NCI-H187 (cell line): ENCODE results near the gene CPNE5.
"Not testable (repeated sequence)": the region's sequence is repeated elsewhere in the genome, so short reads cannot be mapped to it uniquely, and the experiment has no call there.

Experiments used
- DNase-seq, 2 experiments: peaks; one replicate each; lab custom pipeline; 2025; lab: John Stamatoyannopoulos, UW

CPNE5 gene

GRCh38 chr6:36723992-36724391 is 115.3 kb downstream of the CPNE5 start:
- not testable (repeated sequence) for DNase-seq

GRCh38 chr6:36722879-36723278 is 116.4 kb downstream of the CPNE5 start:
- no peak for DNase-seq

DNA sequence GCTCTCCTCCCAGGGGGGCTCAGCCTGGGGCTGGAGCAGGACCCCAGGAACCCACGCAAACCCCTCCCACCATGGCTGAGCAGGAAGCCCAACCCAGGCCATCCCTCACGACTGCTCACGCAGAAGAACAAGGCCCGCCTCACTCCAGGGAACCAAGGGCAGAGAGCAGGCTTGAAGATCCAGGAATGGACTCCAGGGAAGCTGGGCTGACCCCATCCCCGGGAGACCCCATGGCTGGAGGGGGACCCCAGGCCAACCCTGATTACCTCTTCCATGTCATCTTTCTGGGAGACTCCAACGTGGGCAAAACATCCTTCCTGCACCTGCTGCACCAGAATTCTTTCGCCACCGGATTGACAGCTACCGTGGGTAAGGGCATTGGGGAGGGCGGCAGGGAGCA is 116.9 kb downstream of the CPNE5 start:
- no peak for DNase-seq

DNA sequence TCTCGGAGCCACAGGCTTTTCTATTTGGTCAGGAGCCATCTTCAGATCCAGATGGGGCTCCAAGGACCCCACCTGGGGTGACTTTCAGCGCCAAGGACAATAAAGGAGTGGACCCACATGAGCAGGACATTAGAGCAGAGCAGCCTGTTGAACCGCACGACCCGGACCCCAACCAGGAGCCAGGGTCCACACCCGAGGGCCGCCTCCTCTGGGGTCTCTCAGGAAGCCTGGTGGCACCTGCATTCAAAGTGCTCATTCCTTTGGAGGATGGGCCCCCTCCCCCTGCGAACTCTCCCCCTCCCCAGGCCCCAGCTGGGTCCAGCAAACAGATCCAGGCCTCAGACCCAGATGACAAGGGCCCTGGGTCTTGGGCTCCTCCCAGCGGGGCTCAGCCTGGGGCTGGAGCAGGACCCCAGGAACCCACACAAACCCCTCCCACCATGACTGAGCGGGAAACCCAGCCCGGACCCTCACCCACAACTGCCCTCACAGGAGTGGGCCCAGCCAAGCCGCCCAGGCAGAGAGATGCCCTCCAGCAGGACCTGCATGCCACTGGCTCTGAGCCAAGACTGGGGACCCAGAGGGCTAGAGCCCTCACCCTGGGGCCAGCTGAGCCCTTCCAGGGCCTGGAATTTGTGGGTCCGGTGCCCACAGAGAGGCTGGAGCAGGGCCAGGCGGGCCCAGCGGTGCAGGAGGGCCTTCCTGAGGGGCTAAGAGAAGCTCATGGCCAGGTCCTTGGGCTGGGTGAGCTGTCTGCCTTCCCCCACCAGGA is 117.7 kb downstream of the CPNE5 start:
- no peak for DNase-seq

DNA sequence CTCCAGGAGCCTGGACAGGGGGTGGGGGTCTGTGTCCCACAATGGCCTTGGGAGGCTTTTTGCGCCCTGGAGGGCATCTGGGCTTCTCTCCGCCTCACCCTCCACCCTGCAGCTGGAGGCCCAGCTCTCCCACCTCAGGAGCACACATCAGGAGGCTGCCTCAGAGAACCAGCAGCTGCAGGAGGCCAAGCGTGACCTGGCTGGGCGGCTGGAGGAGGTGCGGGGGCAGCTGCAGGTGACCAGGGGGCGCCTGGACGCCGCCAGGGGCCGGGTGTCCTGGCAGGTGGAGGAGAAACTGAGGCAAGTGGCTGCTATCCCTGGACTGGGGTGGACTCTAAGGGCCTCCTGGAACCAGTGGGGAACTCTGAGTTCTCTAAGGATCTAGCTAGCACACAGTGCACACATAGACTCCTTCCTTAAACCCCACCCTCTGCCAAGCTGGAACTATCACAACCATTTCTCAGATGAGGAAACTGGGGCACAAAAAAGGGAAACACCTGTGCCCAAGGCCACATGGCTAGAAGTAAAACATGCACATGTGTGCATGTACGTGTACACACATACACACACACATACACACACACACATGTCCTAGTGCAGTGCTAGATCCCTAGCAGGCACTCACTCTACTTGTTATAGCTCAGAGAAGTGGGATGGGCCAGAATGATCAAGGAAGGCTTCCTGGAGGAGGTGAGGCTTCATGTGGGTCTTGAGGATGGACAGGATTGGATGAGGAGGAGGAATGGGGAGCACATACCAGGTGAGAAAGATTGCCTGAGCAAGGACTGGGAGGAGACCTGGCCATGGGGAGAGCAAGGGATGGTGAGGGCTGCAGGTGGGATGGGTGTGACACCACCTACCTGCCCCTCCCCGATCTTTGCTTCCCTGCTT is 118.7 kb downstream of the CPNE5 start:
- DNase-seq: peak in 1 of 2 experiments; percentile 5

DNA sequence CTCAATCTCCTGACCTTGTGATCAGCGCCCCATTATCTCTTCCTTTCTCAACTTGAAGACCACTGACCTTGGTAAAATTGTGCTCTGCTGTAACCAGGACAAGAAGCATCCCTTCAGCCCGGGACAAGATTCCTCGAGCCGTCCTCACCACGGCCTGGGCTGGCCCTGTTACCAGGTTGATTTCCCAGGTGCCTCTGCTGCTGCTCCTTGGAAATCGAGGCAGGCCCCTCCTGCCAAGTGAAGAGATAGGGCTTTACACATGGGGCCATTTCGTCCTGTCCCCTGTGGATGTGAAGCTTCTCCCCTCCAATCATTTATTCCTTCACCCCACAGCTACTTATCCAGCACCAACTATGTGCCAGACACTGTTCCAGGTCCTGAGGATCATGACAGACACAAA is 120.1 kb downstream of the CPNE5 start:
- no peak for DNase-seq

DNA sequence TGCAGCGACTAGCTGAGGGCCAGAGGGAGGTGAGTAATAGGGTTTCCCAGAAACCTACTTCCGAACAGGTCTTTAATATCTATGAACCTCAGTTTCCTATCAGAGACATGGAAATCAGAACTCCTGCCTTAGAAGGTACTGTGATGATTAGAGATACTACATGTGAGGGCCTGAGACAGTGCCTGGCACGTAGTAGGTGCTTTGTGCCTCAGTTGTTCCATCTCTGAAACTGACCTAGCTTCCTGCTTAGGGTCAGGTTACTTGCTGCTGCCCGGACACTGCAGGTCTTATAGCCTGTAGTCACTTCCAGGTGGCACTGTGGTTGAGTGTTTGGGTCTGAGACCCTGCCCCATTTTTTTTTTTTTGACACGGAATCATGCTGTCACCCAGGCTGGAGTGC is 120.7 kb downstream of the CPNE5 start:
- no peak for DNase-seq

GRCh38 chr6:36717871-36718540 is 121.2 kb downstream of the CPNE5 start:
- DNase-seq: no peak

GRCh38 chr6:36717231-36717825 is 121.9 kb downstream of the CPNE5 start:
- no peak for DNase-seq

- DNase-seq: no peak
Measured at GRCh38 chr6:36716476-36717093, 122.7 kb downstream of the CPNE5 start.

DNA sequence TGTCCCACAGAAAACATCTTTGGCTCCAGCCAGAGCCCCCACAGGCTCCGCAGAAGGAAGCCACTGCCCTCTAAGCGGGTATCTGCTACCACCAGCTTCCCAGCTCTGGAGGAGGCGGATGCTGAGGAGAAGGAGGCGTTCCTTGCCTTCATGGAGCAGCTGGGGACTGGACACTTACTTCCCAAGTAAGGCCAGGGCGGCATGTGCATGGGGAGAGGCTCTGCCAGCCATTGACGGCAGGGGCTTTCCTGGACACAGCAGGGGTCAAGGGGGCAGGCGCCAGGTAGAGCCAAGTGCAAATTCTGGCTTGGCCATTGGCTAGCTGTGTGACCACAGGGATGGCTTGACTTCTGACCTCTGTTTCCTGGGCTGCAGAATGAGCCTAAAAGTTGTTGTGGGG is 123.8 kb downstream of the CPNE5 start:
- DNase-seq: no peak

- no peak for DNase-seq
Measured at GRCh38 chr6:36714511-36714910, 124.7 kb downstream of the CPNE5 start.

GRCh38 chr6:36713846-36714245 is 125.4 kb downstream of the CPNE5 start:
- no peak for DNase-seq

GRCh38 chr6:36712816-36713215 is 126.4 kb downstream of the CPNE5 start:
- DNase-seq: no peak

DNA sequence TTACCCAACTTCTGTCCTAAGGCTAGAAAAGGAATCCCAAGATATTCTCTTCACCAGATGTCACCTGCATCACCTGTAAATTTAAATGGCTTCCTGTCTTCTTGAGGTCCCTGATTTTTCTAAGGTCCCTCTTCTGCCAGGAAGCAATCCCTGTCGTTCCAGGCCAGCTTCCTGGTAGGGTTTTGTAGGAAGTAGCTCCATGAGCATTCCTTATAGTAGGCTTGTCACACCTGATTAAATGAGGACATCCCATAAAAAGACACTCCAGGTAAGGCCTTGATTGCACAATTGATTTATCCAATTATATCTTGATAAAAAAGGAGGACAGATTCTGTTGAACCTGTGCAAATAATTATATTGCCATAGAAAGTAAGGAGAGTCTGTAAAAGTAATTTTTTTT is 132.9 kb downstream of the CPNE5 start:
- DNase-seq: no peak

- DNase-seq: not testable (repeated sequence)
Measured at GRCh38 chr6:36704961-36705577, 134.2 kb downstream of the CPNE5 start.

DNA sequence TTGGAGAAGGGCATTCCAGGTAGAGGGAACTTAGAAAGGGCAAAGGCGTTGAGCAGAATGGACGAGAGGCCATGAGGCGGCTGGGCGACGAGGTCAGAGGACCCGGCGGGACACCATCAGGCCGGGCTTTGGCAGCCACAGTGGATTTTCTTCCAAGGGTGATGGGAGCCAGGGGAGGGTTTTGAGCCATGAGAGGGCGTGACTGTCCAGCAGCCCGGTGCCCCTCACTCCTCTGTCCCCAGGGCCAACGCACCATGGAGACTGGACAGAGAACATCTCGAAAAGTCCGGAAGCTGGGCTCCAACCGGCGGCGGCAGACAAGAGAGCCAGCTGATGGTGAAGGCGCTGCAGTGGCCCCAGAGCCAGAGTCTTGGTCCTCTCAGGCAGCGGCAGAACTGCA is 135.3 kb downstream of the CPNE5 start:
- no peak for DNase-seq

GRCh38 chr6:36703081-36703606 is 136.1 kb downstream of the CPNE5 start:
- DNase-seq: no peak

DNA sequence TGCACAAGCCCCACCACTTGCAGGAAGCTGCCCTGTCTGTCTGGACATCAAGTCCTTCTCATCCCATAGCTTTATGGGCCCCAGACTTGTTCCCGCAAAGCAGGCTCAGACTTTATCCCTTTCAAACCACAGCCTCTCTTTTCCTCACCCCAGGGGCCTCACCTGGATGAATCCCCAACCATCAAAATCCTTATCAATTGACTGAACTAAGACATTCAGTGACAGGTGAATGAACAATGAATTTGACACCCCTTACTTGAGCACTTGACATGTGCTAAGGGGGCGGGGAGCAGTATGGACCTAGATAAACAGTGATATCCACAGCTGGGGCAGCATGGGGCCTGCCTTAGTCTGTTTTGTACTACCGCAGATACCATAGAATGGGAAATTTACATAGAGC is 136.6 kb downstream of the CPNE5 start:
- no peak for DNase-seq

DNA sequence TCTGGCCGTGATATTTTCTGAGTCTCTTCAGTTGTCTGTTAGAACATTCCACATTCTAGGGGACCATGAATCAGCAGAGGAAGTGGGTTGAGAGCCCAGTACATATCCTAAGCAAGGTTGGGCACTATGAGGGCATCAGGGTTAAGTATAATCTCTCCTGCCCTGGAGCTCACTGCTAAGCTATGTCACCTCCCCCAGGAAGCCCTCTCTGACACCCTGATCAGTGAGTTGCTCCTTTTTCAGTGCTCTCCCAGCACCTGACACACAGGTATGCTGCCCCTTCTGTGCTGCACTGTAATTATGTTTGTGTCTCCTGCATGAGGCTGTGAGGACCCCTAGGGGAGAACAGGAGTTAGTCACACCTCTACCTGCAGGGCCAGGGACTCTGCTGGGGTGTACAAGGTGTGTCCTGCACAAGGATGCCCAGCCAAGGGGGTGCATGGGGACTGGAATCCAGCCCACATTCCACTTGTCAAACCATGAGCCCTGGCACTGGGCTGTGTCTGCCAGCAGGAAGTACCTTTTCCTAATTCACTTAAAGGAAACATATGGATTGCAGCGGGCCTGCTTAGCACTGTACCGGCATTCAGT is 137.7 kb downstream of the CPNE5 start:
- no peak for DNase-seq

DNA sequence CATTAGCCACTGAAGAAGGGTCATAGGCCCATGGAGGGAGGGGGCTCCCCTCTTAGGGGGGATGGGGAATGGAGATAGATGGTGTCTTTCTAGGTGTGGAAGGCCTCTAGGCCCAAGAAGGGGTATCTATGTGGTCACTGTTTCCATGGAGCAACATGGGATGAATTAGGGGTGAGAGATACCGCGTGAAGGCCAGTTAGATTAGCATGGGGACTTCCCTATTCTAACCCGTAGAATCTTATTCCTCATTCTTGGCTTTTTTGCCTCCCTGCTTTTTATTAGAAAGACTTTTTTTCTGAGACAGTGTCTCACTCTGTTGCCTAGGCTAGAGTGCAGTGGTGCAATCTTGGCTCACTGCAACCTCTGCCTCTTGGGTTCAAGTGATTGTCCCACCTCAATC is 138.4 kb downstream of the CPNE5 start:
- DNase-seq: no peak
